Stimulated activated CD4-positive, alpha-beta T cell treated with anti-CD3 and anti-CD28 coated beads, Interleukin-15, amount 100 ng/mL, for 48 hours (primary cell): ENCODE results near the gene DEGS2.

ENCODE experiments used
- DNase-seq, 2 donors: peaks; one replicate each; pipeline ENCODE4 v3.0.0-alpha.2; 2020; ENCODE audit warnings: low read depth in 2 of 2

The DEGS2 gene

DNA sequence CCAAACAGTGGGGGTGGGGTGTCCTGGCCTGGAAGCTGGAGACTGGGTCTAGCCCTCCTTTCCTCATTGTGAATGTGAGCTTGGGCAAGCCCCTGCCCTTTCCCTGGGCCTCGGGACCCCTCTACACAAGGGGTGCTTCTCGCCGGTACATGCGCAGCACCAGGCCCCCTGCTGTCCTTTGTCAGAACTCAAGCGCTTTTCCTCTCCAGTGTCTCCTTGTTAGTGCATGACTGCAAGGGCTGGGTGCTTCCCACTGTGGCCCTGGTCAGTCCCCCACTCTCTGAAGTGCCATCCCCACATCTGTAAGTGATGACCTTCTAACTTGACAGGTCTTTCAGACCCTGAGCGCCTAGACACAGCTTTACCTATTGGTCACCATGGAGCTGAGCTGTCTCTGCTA is 44.2 kb downstream of the DEGS2 start:
- DNase-seq: no peak

DNA sequence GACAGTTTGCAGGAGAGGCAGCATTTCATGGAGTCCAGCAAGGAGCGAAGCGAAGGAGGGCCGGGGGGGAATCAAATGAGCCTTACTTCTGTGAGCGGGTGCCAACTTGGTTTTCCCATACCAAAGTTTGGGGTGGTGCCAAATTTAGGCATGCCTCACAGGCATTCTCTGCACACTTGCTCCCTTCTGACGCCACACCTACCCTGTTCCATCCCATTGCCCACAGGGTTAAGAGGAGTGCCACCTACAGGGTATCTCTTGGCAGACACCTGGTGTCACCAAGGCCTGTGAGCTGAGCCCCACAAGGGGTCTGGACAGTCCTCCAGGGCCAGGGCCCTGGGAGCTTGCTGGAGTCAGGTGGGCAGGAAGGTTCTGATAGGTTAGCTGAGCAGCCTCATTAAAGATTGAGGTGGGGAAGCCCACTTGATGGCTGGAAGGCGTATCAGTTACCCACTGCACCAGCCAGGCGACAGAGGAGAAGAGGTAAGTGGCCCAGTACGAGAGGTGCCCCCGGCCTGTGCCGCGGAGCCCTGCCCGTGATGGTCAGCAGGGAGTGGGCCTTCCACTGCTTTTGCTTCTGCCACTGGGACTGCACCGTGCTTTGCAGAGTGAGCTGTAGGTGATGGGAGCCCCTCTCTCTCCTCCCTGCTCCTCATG is 45.2 kb downstream of the DEGS2 start:
- DNase-seq: no peak

- no peak for DNase-seq
Observed at GRCh38 chr14:100111931-100112704, 47.3 kb downstream of the DEGS2 start.

DNA sequence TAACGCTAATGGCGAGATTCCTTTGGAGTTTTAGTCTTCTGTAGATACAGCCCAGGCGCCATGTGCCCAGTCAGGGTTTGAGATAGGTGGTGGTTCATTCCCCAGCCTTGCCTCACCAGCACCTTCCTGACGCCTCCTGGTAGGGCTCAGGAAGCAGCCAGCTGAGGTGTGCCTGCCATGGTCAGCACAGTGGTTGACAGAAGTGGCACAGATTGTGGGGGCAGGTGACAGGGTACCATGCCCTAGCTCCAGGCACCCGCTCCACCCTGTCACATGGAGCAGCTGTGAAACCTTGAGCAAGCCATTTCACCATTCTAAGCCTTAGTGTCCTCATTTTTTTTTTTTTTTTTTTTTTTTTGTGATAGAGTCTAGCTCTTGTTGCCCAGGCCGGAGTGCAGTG is 48.6 kb downstream of the DEGS2 start:
- no peak for DNase-seq

GRCh38 chr14:100109594-100109955 is 49.9 kb downstream of the DEGS2 start:
- no peak for DNase-seq

DNA sequence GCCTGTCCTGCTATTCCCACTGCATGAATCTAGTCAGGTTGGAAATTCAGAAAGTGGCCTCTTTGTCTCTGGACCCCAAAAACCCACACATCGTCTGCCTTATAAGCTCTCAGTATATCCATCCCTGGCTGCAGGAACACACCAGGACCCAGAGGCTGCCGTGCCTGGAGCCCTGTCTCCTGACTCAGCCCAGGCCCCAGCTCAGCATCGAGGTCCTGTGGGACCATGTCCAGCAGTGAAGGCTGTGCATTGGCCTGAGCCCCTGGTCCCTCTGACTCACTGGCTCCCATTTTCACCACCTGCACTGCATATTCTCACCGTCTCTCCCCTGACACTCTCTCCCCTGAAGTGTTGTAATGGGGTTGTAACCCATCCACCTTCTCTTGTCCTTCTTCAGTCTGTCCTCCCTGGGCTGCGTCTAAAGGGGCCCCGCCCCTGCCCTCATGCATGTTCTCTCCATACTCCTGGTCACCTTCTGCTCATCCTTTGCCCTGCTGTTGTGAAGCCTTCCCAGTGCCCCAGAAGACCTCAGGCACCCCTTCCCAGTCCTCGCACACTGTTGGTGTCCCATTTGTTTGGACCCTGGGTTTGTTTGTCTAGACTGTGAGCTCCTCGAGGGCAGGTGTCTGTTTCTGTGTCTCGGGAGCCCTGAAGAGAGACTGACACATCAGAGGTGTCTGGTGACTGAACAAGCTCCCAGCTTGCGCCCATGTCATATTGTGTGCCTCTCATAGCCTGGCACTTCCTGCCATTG is 50.4 kb downstream of the DEGS2 start:
- DNase-seq: no peak

GRCh38 chr14:100108042-100108825 is 51.2 kb downstream of the DEGS2 start:
- DNase-seq: peak; percentile 75 to 86

DNA sequence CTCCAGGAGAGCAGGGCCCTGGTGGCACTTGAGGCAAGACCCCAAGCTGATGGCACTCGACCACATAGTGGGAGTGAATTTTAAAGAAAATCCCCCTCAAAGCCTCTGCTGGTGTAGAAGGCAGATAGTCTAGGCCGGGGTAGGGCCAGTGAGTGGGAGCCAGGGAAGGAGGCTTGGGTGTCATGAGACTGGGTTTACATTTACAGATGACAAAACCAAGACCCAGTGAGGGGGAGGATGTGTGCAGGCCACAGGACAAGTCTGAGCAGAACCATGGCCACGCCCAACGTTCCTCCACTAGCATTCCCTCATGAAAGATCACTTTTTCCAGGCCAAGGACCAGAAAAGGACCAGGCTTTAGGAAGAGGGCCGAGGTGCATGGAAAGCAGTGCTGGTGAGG is 52.2 kb downstream of the DEGS2 start:
- no peak for DNase-seq

- DNase-seq: peak; percentile 51 to 55
Observed at GRCh38 chr14:100106250-100107112, 53.0 kb downstream of the DEGS2 start.

DNA sequence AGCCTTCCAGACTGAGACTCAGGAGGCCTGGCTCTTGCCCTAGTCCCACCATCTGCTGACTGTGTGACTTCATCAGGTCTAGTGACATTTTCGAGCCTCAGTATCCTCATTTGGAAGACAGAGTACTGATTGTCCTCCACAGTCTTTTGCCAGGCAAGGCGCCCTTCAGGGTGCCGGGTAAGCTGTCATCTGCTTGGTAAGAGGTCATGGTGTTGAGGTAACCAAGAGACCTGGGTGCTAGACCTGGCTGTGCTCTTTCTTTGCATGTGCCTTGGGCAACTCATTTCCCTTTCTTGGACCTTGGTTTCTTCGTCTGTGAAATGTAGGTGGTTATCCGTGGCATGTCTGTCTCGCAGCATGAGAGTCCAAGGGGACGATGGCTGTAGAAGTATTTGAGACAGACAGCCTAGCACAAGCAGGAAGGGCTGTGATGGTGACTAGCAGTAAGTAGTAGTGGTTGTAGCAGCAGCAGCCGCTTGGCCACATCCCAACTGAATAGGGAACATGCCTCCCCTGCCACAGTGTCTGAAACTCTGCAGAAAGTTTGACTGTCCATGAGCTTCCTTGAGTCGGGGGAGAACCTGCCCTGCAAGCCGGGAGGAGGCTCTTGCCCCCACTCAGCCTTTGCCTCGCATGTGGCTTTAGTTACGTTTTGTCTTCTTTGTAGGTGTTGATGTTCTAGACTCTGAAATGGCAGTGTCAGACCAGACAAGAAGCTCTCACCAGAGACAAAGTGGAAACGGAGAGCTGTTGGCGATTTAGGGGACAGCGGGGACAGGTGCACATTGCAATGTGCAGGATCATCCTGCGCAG is 53.9 kb downstream of the DEGS2 start:
- DNase-seq: no peak

DNA sequence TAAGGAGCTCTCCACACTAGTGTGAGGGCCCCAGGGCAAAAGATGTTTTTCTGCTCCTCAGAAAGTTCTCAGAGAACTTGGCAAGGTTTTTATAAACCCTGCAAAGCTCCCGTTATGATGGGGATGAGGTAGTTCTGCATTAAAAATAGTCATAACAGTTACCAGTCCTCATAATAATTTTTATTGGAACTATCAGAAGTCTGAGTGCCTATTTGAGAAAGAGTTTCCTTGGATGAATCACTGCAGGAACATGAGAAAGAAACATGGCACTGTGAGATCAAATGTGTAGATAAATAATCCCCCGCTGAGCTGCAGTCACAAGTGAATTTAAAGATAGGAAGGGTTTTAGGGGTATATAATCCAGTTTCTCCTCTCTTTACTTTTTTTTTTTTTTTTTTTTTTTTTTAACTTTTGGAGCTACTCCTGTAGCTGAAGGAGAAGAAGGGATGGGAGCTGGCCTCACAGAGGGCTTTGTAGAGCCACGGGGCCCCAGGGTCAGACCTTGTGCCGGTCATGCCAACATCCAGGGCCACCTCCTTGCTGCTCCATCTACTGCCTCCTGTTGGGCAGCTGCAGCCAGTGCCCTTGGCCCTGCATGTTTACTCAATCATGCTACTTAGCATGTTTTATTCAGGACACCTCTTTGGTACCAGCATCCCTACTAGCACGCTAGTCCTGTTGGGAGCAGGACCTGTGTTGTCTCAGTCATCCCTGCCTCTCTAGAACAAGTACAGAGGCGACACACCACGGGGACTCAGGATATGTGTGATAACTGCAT is 54.7 kb downstream of the DEGS2 start:
- DNase-seq: no peak

DNA sequence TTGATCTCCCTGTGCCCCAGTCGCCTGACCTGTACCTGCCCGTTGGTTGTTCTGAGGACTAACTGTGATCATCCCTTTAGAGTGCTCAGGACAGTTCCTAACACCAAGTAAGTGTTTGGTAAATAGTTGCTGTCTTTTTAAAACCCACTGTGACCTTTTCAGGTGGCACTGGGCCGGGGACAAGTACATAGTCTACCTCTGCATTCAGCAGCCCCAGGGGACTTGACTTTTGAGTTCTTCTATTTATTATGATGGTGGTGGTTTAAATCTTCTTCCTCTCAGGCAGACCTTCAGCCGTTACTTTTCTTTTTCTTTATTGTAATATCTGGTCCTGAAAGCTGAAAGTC is 55.5 kb downstream of the DEGS2 start:
- DNase-seq: no peak

DNA sequence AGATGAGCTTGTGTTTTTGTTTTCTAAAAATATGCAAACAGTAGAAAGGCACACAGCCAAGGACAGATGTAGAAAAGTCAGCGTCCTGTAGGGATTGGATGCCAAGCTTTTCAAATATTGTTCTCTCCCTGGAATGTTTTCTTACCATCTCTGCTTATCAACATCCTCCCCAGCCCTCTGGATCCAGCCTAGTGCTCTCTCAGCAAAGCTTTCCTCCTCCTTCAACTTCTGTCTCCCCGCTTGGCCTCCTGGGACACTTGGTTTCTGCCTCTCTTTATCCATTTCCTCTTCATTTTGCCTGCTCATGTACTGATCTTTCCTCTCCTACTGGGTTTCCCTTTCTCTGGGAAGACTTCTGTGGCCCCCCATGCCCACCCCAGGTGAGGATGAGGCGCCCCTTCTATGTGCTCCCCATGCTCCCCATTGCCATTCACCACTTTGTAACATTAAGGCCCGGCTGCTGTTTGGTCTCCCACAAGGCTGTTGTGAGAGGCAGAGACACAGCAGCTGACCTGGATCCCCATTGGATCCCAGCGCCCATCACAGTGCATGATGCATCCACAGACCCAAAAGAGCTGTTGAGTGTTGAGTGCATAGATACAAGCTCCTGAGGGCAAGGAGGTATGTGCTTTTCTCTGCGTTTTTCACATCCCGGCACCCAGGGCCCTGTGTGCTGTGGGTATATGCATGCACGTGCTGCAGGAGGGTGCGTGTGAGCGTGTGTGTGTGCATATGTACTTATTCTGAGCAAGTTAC is 56.0 kb downstream of the DEGS2 start:
- DNase-seq: no peak

DNA sequence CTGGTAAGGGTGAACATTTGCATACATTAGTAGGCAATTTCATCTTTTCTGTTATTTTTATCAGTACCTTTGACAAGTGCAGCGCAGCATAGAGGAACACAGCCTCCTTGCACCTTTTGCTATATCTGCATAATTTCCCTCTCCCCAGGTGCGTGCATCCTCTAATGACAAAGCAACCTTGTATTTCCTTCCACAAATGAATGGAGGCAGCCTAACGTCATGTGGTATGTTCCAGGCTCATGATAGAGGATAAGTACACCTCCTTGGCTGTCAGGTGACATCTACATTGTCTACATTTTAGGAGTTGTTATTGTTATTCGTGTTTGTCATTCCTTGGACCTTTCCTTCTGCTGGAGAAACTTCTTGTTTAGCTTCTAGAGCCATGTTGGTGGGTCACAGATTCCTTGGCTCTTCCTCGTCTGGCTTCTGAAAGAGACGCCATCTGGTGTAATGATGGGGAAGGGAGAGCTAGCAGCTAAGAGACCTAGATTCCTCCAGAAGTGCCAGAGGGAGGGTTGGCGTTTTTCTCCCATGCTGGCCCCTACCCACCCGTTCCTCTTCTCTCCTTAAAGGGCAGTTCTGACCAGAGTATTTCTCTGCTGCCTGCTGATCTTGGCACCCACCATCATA is 57.2 kb downstream of the DEGS2 start:
- DNase-seq: no peak

DNA sequence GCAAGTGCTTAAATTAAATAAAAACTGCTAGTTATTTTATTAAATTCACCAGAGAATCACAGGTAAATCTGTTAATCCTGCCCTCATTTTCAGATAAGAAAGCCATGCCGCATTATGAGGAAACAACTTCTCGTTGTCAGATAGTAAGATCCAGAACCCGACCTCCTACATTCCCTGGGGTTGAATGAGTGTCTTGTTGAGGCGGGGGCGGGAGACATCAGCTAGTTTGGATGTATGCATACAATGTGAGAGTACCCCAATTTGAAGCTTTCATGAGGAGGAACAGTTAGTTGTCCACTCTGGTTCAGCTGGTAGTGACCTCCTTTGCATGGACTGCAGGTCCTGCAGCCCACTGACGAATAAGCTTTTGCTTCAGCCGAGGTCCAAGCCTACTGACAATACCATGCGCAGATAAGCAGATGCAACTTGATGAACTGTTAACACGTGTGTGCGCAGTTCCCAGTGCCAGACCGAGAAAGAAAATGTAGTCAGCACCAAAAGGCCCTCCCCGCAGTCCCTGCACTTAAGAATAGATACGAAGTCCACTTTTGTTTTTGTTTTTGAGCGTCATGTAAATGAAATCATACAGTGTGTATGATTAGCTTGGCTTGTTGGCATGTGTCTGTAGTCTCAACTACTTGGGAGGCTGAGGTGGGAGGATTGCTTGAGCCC is 59.3 kb downstream of the DEGS2 start:
- no peak for DNase-seq

- no peak for DNase-seq
Observed at GRCh38 chr14:100098171-100098570, 61.3 kb downstream of the DEGS2 start.

DNA sequence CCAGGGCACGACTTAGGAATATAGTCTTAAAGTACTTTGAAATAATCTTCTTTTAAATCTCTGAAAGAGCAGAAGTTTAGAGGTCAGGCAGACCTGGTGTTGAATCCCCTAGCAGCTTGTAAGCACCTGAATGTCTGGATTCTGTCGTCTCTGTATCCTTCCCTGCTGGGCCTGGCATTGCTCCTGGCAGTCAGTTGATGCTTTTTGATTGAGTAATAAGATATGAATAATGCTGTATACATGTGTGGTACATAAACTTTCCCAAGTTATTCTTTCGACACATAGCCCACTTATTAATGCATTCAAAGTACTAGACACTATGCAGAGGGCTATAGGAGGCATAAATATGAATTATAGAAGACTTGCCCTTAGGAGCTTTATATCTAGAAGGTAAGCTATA is 62.8 kb downstream of the DEGS2 start:
- no peak for DNase-seq
